IPS-NIHi7 (cell line): ENCODE data around the gene LARP1.
"Not testable (repeated sequence)": the region's sequence is repeated elsewhere in the genome, so short reads cannot be mapped to it uniquely, and the experiment has no call there.

Experiments used
- DNase-seq: peaks from one replicate; pipeline ENCODE4 v3.0.0; 2012; ENCODE audit warnings: mixed read lengths; ENCODE audit errors: extremely low spot score

LARP1 gene

GRCh38 chr5:154755361-154756008 lies at the start of gene LARP1:
LARP1 (plus strand) TSS chr5:154755377; CDS start chr5:154755758, 381 bp downstream.
- no peak for DNase-seq

- DNase-seq = no peak
Measured at GRCh38 chr5:154706416-154706815, 48.8 kb upstream of the LARP1 start.

GRCh38 chr5:154707641-154708040 lies 47.5 kb upstream of the LARP1 start:
- DNase-seq = no peak

- DNase-seq = no peak
Measured at GRCh38 chr5:154708207-154708606, 47.0 kb upstream of the LARP1 start.

- no peak for DNase-seq
Measured at GRCh38 chr5:154708846-154709245, 46.3 kb upstream of the LARP1 start.

- DNase-seq = no peak
Measured at GRCh38 chr5:154709368-154710305, 45.5 kb upstream of the LARP1 start.

- peak; percentile 91 for DNase-seq
Measured at GRCh38 chr5:154712518-154713437, 42.4 kb upstream of the LARP1 start.

- DNase-seq = no peak
Measured at GRCh38 chr5:154713615-154714125, 41.5 kb upstream of the LARP1 start.

GRCh38 chr5:154714266-154714986 lies 40.8 kb upstream of the LARP1 start:
- no peak for DNase-seq

- peak; percentile 51 for DNase-seq
Measured at GRCh38 chr5:154721481-154722058, 33.6 kb upstream of the LARP1 start.

GRCh38 chr5:154722097-154722496 lies 33.1 kb upstream of the LARP1 start:
- no peak for DNase-seq

GRCh38 chr5:154722936-154723335 lies 32.2 kb upstream of the LARP1 start:
- DNase-seq = no peak

- no peak for DNase-seq
Measured at GRCh38 chr5:154723740-154724505, 31.3 kb upstream of the LARP1 start.

- no peak for DNase-seq
Measured at GRCh38 chr5:154727361-154727760, 27.8 kb upstream of the LARP1 start.

- no peak for DNase-seq
Measured at GRCh38 chr5:154728939-154729588, 26.1 kb upstream of the LARP1 start.

- DNase-seq = no peak
Measured at GRCh38 chr5:154729613-154730012, 25.6 kb upstream of the LARP1 start.

- not testable (repeated sequence) for DNase-seq
Measured at GRCh38 chr5:154730761-154731160, 24.4 kb upstream of the LARP1 start.

GRCh38 chr5:154732212-154732611 lies 23.0 kb upstream of the LARP1 start:
- DNase-seq = no peak
